Activated CD4-positive, alpha-beta T cell treated with anti-CD3 and anti-CD28 coated beads, Interleukin-2, Interleukin-4, amounts not matched to agents 100 ng/mL and 50 ng/mL, durations not matched to agents 16 hours and 8 hours (primary cell): ENCODE results near the gene ABCA7.
A peak's percentile ranks its signal among the peaks of the same experiment; 100 is the strongest.
"Not testable (repeated sequence)": the region's sequence is repeated elsewhere in the genome, so short reads cannot be mapped to it uniquely, and the experiment has no call there.

ENCODE experiments used
- DNase-seq: peaks from one replicate; pipeline ENCODE4 v3.0.0-alpha.2; 2020; ENCODE audit warnings: low spot score

The ABCA7 gene

GRCh38 chr19:1105873-1106840, 66.2 kb downstream of the ABCA7 start:
- no peak for DNase-seq

- DNase-seq = no peak
Measured at GRCh38 chr19:1106841-1107660, 67.1 kb downstream of the ABCA7 start.

GRCh38 chr19:1107661-1108261, 67.9 kb downstream of the ABCA7 start:
- DNase-seq = no peak

GRCh38 chr19:1108291-1109031, 68.6 kb downstream of the ABCA7 start:
- DNase-seq = no peak

GRCh38 chr19:1109032-1109551, 69.2 kb downstream of the ABCA7 start:
- no peak for DNase-seq

GRCh38 chr19:1109697-1110671, 70.1 kb downstream of the ABCA7 start:
- DNase-seq = no peak

GRCh38 chr19:1110809-1111640, 71.1 kb downstream of the ABCA7 start:
- DNase-seq = no peak

- DNase-seq = no peak
Measured at GRCh38 chr19:1111641-1112267, 71.8 kb downstream of the ABCA7 start.

GRCh38 chr19:1112268-1113029, 72.5 kb downstream of the ABCA7 start:
- no peak for DNase-seq

GRCh38 chr19:1113030-1113985, 73.4 kb downstream of the ABCA7 start:
- DNase-seq = peak; percentile 83

GRCh38 chr19:1113986-1114483, 74.1 kb downstream of the ABCA7 start:
- no peak for DNase-seq

GRCh38 chr19:1114728-1115127, 74.8 kb downstream of the ABCA7 start:
- DNase-seq = not testable (repeated sequence)
